Astrocyte (in vitro differentiated cells and primary cell): ENCODE measurements around the gene ITPK1. TPM values are rescaled to one million over a fixed set of nuclear protein-coding genes. Genes with fewer than 3 reads are reported as not detected.

Source experiments
- DNase-seq: peaks from one replicate; pipeline ENCODE4 v3.0.0-alpha.2; 2010; ENCODE audit warnings: low read depth
- FAIRE-seq: peaks from 2 replicates; lab custom pipeline; 2011; peaks lifted over from hg19 to GRCh38; lab: Jason Lieb, UNC
- H2AFZ ChIP-seq: 2 replicates; pipeline ENCODE4 v1.6.0; 2012; ENCODE audit warnings: low read depth, low read length, inconsistent platforms
- H3K27ac ChIP-seq: 2 replicates; pipeline ENCODE4 v1.5.1; 2011; ENCODE audit warnings: low read depth, low read length, inconsistent platforms
- H3K27me3 ChIP-seq: 2 replicates; pipeline ENCODE4 v1.6.0; 2011; ENCODE audit warnings: low read length, inconsistent platforms; ENCODE audit not compliant: insufficient read depth
- H3K36me3 ChIP-seq: 2 replicates; pipeline ENCODE4 v1.5.1; 2011; ENCODE audit warnings: low read length, inconsistent platforms; ENCODE audit not compliant: insufficient read depth
- H3K4me1 ChIP-seq: 2 replicates; pipeline ENCODE4 v1.5.1; 2011; ENCODE audit warnings: low read length, inconsistent platforms; ENCODE audit not compliant: insufficient read depth
- H3K4me2 ChIP-seq: 2 replicates; pipeline ENCODE4 v1.6.0; 2012; ENCODE audit warnings: low read length, inconsistent platforms
- H3K4me3 ChIP-seq: 2 replicates; pipeline ENCODE4 v1.5.1; 2011; ENCODE audit warnings: low read depth, mild to moderate bottlenecking, low read length, inconsistent platforms; ENCODE audit not compliant: insufficient read depth
- H3K79me2 ChIP-seq: 2 replicates; pipeline ENCODE4 v1.6.0; 2012; ENCODE audit warnings: mild to moderate bottlenecking, low read length, inconsistent platforms; ENCODE audit not compliant: insufficient read depth
- H3K9ac ChIP-seq: 2 replicates; pipeline ENCODE4 v1.6.0; 2012; ENCODE audit warnings: mild to moderate bottlenecking, low read length, inconsistent platforms
- H3K9me3 ChIP-seq: 2 replicates; pipeline ENCODE4 v1.5.1; 2012; ENCODE audit warnings: low read depth, mild to moderate bottlenecking, low read length, inconsistent platforms; ENCODE audit not compliant: insufficient read depth
- H4K20me1 ChIP-seq: 2 replicates; pipeline ENCODE4 v1.6.0; 2012; ENCODE audit warnings: low read length, inconsistent platforms; ENCODE audit not compliant: insufficient read depth
- H3K27ac Mint-ChIP-seq: one replicate; pipeline ENCODE4 v1.8.0; 2021; ENCODE audit warnings: mild to moderate bottlenecking, mixed read lengths; ENCODE audit not compliant: unreplicated experiment
- H3K27me3 Mint-ChIP-seq: one replicate; pipeline ENCODE4 v1.8.0; 2021; ENCODE audit warnings: low read depth, mixed read lengths; ENCODE audit not compliant: unreplicated experiment
- H3K36me3 Mint-ChIP-seq: one replicate; pipeline ENCODE4 v1.8.0; 2021; ENCODE audit warnings: low read depth, mixed read lengths; ENCODE audit not compliant: unreplicated experiment
- H3K4me1 Mint-ChIP-seq: one replicate; pipeline ENCODE4 v1.8.0; 2021; ENCODE audit warnings: low read depth, mixed read lengths; ENCODE audit not compliant: unreplicated experiment
- H3K4me3 Mint-ChIP-seq: one replicate; pipeline ENCODE4 v1.8.0; 2021; ENCODE audit warnings: mild to moderate bottlenecking, moderate library complexity, mixed read lengths; ENCODE audit not compliant: unreplicated experiment
- H3K9me3 Mint-ChIP-seq: one replicate; pipeline ENCODE4 v1.8.0; 2021; ENCODE audit warnings: mild to moderate bottlenecking, mixed read lengths; ENCODE audit not compliant: unreplicated experiment
- CTCF ChIP-seq: IDR thresholded peaks from 2 replicates; pipeline ENCODE4 v1.5.1; 2011; ENCODE audit warnings: low read depth, mild to moderate bottlenecking, inconsistent platforms, low read length, moderate library complexity; ENCODE audit not compliant: insufficient read depth
- EZH2 ChIP-seq: IDR thresholded peaks from 2 replicates; pipeline ENCODE4 v1.6.1; 2012; ENCODE audit warnings: mild to moderate bottlenecking, low read length, inconsistent platforms; ENCODE audit not compliant: insufficient read depth
- total RNA-seq: library from RNA; stranded (reverse); gene quantifications from 2 replicates; pipeline ENCODE4 v1.2.1, GENCODE V29; 2021

The ITPK1 gene
- total RNA-seq, 1 donor from 2014 or later: 13.0 TPM

GRCh38 chr14:92929689-92930608 lies 185.8 kb downstream of the ITPK1 start:
- DNase-seq: no peak
- no peak overlapping the region for H3K4me3 Mint-ChIP-seq
- TF ChIP-seq CTCF: no peak
- TF ChIP-seq EZH2: no peak
- H3K9me3 Mint-ChIP-seq: peaks cover 2% of the 10 kb centered on the region
- Histone ChIP-seq H3K27me3 (peaks cover 17% of the 10 kb centered on the region), H3K4me3 (no peak overlapping the region), H2AFZ (no peak overlapping the region), H3K79me2 (no peaks in the 10 kb centered on the region), H3K36me3 (no peaks in the 10 kb centered on the region), H3K9ac (no peak overlapping the region), H3K4me2 (no peak overlapping the region), H3K27ac (no peak overlapping the region), H3K9me3 (no peaks in the 10 kb centered on the region), H3K4me1 (no peaks in the 10 kb centered on the region), H4K20me1 (no peaks in the 10 kb centered on the region)
- H3K27ac Mint-ChIP-seq: no peak overlapping the region
- H3K4me1 Mint-ChIP-seq: no peaks in the 10 kb centered on the region
- no peak for FAIRE-seq
- peaks cover 46% of the 10 kb centered on the region for H3K27me3 Mint-ChIP-seq
- H3K36me3 Mint-ChIP-seq: no peaks in the 10 kb centered on the region

- H3K27me3 Mint-ChIP-seq: peaks cover 53% of the 10 kb centered on the region
- FAIRE-seq (no peak), DNase-seq (no peak)
- H3K9me3 Mint-ChIP-seq: peaks cover 2% of the 10 kb centered on the region
- H3K4me3 Mint-ChIP-seq: no peak overlapping the region
- peaks cover 24% of the 10 kb centered on the region for H3K27me3 ChIP-seq
- H3K4me2 ChIP-seq: no peak overlapping the region
- no peaks in the 10 kb centered on the region for H3K4me1 ChIP-seq
- no peaks in the 10 kb centered on the region for H3K9me3 ChIP-seq
- no peak overlapping the region for H3K4me3 ChIP-seq
- no peak overlapping the region for H3K27ac Mint-ChIP-seq
- H3K36me3 ChIP-seq: no peaks in the 10 kb centered on the region
- H3K36me3 Mint-ChIP-seq: no peaks in the 10 kb centered on the region
- H4K20me1 ChIP-seq: no peaks in the 10 kb centered on the region
- no peak overlapping the region for H3K9ac ChIP-seq
- H2AFZ ChIP-seq: no peak overlapping the region
- no peaks in the 10 kb centered on the region for H3K4me1 Mint-ChIP-seq
- no peak overlapping the region for H3K27ac ChIP-seq
- TF ChIP-seq EZH2 (no peak), CTCF (no peak)
- no peaks in the 10 kb centered on the region for H3K79me2 ChIP-seq
Measured at GRCh38 chr14:92928961-92929688, 186.6 kb downstream of the ITPK1 start.
